Measurements from ENCODE around the gene CTXN3.

The CTXN3 gene

GRCh38 chr5:127649018-127649439 lies at the start of gene CTXN3:
Gene CTXN3, plus strand, starts transcription at chr5:127649082. Its CDS starts 8,440 bp downstream, at chr5:127657522.
- no peak for DNase-seq

- DNase-seq: no peak
Observed at GRCh38 chr5:127599320-127599719, 49.6 kb upstream of the CTXN3 start.

- DNase-seq: no peak
Observed at GRCh38 chr5:127599847-127600246, 49.0 kb upstream of the CTXN3 start.

- DNase-seq: no peak
Observed at GRCh38 chr5:127601111-127601510, 47.8 kb upstream of the CTXN3 start.

GRCh38 chr5:127601601-127602000 lies 47.3 kb upstream of the CTXN3 start:
- no peak for DNase-seq

- no peak for DNase-seq
Observed at GRCh38 chr5:127602481-127602880, 46.4 kb upstream of the CTXN3 start.

- DNase-seq: no peak
Observed at GRCh38 chr5:127602896-127603844, 45.7 kb upstream of the CTXN3 start.

- DNase-seq: no peak
Observed at GRCh38 chr5:127608077-127608660, 40.7 kb upstream of the CTXN3 start.

GRCh38 chr5:127609011-127609410 lies 39.9 kb upstream of the CTXN3 start:
- no peak for DNase-seq

GRCh38 chr5:127609957-127610356 lies 38.9 kb upstream of the CTXN3 start:
- DNase-seq: no peak

GRCh38 chr5:127612441-127613141 lies 36.3 kb upstream of the CTXN3 start:
- DNase-seq: no peak

- DNase-seq: no peak
Observed at GRCh38 chr5:127615916-127616315, 33.0 kb upstream of the CTXN3 start.

GRCh38 chr5:127619908-127620479 lies 28.9 kb upstream of the CTXN3 start:
- no peak for DNase-seq

GRCh38 chr5:127621601-127622325 lies 27.1 kb upstream of the CTXN3 start:
- DNase-seq: no peak

GRCh38 chr5:127634007-127634406 lies 14.9 kb upstream of the CTXN3 start:
- DNase-seq: no peak

GRCh38 chr5:127639828-127640227 lies 9.1 kb upstream of the CTXN3 start:
- DNase-seq: no peak

- no peak for DNase-seq
Observed at GRCh38 chr5:127642949-127643348, 5.9 kb upstream of the CTXN3 start.

- no peak for DNase-seq
Observed at GRCh38 chr5:127643607-127644006, 5.3 kb upstream of the CTXN3 start.

GRCh38 chr5:127645300-127645726 lies 3.6 kb upstream of the CTXN3 start:
- DNase-seq: no peak

- no peak for DNase-seq
Observed at GRCh38 chr5:127647361-127647958, 1.4 kb upstream of the CTXN3 start.

- no peak for DNase-seq
Observed at GRCh38 chr5:127650022-127650421, 1.1 kb downstream of the CTXN3 start.

- DNase-seq: no peak
Observed at GRCh38 chr5:127650649-127651048, 1.8 kb downstream of the CTXN3 start.

Data from activated T-cell treated with anti-CD3 and anti-CD28 coated beads for 4 hours (primary cell).